ENCODE results near the gene AFDN. TPM values are rescaled to one million over a fixed set of nuclear protein-coding genes. Genes with fewer than 3 reads are reported as not detected.

AFDN gene
- polyA plus RNA-seq, 3 donors = 139 to 164 (median 157) TPM

DNA sequence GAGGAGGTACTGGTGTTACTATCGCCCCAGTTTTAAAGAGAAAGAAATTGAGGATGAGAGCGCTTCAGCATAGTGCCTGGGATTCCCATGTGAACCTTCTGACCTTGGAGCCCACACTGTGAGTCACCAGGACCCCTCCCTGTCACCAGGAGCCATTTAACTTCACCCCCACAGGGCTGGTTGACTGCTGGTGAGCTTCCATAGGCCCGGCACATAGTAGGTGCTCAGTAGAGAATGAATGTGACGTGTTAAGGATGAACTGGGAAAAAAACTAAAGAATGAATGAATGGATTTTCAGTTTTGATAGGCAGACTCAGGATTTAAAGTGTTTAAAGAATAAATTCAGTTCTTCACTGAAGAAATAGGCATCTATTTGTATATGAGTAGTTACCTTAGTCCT is 117.4 kb downstream of the AFDN start:
- DNase-seq (ENCODE audit: low read depth in 3 of 3, low spot score in 2 of 3) = no peak

DNA sequence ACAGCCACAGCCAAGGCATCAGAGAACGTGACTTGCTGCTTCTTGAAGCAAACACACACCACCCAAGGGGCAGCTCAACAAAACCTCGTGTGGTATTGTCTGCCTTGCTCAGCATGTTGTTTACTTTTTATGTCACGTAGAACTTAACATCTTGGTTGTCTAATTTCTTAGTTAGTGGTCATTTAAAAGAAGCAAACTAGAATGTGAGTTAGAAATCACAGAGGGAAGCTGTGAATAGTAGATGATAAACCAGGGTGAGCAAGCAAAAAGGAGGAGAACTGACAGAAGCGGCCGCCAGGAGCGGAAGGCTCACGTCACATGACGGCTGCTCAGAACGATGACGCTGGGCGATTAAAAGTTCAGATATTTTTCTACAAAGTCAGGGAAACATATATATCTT is 119.3 kb downstream of the AFDN start:
- DNase-seq (ENCODE audit: low read depth in 3 of 3, low spot score in 2 of 3) = no peak

DNA sequence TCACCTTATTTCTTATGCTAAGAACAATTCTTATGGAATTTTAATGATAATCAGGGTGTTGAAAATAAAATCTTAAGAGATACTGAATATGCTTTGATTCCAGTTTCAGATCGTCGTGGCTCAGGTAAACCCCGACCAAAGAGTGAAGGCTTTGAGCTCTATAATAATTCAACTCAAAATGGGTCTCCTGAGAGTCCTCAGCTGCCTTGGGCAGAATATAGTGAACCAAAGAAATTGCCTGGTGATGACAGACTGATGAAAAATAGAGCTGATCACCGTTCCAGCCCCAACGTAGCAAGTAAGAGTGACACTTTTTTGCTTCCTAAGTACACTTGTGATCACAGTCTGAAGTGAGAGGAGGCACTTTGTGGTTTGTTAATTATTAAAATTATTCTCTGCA is 119.9 kb downstream of the AFDN start:
- DNase-seq (ENCODE audit: low read depth in 3 of 3, low spot score in 2 of 3) = no peak

DNA sequence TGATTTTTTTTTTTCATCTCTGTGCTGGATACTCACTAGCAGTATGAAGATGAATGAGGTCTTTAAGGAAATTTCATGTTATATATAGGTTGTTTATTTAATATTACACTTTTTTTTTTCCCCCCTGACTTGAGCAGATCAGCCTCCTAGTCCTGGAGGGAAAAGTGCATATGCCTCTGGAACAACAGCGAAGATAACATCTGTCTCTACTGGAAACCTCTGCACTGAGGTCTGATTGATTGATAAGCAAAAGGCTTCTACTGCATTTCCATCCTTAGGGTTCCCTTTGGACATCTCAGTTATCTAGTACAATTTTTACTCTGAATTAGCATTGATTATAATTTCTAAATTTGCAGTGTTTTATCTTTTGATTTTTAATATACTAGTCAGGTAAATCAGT is 121.0 kb downstream of the AFDN start:
- DNase-seq (ENCODE audit: low read depth in 3 of 3, low spot score in 2 of 3) = no peak

DNA sequence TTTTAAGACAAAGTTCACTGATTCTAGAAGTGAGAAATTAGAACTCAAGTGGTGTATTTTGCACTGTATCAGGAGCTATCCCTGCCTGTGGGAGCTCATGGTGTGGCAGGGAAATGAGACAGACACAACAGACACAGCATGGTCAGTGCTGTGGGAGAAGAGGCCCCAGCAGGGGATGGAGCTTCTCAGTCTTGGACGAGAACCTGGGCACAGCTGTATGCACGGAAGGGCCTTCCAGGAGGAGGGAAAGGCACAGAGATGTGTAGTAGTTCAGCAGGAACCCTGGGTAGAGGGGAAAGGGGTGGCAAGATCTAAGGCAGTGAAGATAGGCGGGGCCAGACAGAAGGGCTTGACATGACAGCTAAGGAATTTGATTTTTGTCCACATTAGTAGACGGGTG is 122.0 kb downstream of the AFDN start:
- no peak for DNase-seq (ENCODE audit: low read depth in 3 of 3, low spot score in 2 of 3)

DNA sequence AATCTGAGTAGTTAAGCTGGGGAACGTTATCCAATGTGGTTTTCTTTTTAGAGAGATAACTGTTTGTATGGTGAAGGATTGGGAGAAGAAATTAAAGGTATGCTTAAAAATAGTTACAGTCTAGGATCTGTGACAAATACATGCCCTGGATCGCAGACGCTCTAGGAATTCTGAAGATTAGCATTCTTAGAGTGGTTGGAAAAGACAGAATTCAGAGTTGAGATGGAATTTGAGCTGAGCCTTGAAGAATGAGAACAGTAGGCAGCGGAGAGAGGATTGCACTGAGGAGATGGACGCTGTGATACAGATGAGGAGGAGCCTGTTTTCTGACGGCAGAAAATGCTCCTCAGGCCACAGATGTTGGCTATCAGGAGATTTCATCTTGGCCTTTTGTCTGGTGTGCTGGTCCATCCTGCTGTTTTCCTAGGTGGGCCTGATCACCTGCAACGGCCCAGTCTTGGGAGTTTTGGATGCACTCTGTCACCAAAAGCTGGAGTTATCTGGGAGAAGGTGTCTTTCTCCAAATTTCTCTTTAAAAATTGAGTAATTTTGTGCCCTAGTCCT is 122.5 kb downstream of the AFDN start:
- no peak for DNase-seq (ENCODE audit: low read depth in 3 of 3, low spot score in 2 of 3)

DNA sequence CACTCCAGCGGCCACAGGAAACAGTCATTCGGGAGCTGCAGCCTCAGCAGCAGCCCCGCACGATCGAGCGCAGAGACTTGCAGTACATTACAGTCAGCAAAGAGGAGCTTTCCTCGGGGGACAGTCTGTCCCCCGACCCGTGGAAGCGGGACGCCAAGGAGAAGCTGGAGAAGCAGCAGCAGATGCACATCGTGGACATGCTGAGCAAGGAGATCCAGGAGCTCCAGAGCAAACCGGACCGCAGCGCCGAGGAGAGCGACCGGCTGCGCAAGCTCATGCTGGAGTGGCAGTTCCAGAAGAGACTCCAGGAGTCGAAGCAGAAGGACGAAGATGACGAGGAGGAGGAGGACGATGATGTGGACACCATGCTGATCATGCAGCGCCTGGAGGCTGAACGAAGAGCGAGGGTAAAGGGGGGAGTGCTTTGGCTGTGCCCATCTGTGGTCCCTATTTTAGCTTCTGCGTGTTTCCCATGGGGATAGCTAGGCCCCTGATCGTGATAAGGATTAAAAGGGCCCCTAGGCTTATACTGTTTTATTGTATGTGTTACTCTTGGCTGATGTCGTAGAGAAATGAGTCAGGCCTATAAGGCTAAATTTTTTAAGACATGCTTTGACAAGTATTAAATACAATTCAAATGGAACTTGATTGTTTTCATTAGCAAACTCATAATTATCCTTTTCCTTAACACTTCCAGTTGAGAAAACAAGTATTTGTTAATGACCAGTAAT is 125.2 kb downstream of the AFDN start:
- no peak for DNase-seq (ENCODE audit: low read depth in 3 of 3, low spot score in 2 of 3)

DNA sequence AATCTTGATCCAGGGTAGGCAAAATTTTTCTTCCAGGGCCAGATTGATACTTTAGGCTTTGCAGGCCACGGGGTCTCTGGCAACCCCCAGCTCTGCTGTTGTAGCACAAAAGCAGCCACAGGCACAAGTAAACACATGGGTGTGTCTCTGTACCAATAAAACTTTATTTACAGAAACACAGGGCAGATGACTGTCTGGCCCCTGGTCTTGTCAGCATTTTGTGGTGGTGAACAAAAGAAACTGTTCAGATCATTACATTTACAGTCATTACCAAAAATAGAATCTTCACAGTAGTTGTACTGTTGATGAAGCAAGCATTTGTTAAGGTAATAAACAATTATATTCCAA is 125.8 kb downstream of the AFDN start:
- no peak for DNase-seq (ENCODE audit: low read depth in 3 of 3, low spot score in 2 of 3)

DNA sequence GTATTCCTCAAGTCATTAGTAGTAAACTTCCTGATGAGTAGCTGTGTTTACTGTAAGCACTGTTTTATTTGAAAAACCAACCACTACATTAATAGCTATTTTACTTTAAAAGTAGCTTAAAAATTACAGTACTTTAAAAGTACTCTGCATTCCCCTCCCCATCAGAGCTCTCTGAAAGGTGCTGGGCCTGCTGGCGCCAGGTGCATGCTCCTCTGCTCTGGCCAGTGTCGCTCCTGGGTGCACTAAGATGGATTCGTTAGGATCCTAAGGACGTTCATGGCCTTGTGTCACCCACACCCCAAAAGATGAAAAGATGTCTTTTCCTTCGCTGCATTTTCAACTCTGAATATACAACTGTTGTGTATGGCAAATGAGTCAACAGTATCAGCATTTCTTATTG is 126.8 kb downstream of the AFDN start:
- no peak for DNase-seq (ENCODE audit: low read depth in 3 of 3, low spot score in 2 of 3)

DNA sequence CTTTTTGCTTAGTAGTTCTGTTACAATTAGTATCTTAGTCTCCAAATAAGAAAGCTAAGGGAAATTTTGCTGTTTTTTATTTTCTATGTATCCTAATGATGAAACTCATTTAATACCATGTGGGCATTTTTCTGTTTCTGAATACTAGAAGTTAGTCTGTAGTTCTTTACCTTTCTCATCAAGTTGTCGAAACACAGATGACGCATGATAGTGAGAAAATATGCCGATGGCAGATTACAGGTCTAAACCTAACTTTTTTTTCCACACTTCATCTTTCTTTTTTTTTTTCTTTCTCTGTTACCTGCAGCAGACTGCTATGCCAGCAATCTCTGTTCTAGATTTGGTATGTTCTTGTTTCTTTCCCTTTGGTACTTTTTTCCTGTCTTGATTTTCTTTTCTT is 127.4 kb downstream of the AFDN start:
- DNase-seq (ENCODE audit: low read depth in 3 of 3, low spot score in 2 of 3) = no peak

DNA sequence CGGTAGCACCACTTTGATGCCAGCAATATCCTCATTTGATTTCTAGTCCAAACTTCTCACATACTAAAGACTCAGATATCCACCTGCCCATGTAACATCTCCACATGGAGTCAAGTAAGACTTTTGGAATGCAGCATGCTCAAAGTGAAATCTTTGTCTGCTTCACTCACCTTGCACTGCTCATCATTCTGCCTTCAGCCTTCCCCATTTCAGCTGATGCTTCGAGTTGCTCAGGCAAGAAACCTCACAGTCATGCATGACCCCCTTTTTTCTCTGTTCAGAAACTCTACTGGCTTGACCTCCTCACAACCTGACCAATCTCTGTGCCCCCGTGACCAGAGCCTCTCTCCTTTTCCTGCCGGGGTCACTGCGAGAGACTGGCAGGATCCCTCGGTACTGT is 129.8 kb downstream of the AFDN start:
- DNase-seq (ENCODE audit: low read depth in 3 of 3, low spot score in 2 of 3) = no peak

DNA sequence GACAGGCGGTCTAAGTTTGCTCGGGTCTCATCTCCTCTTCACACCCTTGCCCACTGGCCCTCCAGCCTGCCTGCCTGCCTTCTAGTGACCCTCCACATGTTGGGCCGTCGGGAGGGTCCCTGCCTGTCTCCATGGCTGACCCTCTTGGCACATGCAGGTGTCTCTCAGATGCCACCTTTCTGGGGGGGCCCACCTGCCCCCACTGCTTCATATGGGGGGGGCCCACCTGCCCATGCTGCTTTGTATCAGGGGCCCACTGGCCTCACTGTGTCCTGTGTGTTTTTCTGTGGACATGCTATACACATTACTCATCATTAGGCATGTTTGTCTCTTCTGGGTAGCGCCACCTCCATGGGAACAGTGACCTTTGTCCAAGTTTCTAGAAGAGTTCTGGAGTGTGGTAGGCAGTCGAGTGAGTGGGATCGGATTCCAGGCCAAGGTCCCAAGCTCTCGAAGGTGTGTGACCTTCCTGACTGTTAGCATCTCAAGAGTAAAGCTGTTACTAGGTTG is 130.3 kb downstream of the AFDN start:
- no peak for DNase-seq (ENCODE audit: low read depth in 3 of 3, low spot score in 2 of 3)

DNA sequence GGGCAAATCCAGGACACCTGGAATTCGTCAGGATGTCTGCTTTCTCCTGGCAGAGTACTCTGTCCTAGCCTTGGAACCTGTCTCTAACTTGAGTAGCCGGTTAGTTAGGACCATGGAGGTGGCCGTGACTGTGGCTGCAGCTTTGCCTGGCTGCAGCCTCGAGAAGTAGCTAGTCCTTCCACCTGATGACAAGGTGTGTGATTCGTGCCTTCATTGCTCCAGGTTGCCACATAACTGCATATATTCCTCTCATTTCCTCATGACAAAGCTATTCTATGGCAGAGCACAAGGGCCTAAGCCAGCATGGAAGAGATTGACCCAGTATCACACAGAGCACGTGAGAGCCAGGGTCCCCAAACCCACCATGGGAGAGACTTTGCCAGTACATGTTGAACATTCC is 130.9 kb downstream of the AFDN start:
- DNase-seq (ENCODE audit: low read depth in 3 of 3, low spot score in 2 of 3) = no peak

DNA sequence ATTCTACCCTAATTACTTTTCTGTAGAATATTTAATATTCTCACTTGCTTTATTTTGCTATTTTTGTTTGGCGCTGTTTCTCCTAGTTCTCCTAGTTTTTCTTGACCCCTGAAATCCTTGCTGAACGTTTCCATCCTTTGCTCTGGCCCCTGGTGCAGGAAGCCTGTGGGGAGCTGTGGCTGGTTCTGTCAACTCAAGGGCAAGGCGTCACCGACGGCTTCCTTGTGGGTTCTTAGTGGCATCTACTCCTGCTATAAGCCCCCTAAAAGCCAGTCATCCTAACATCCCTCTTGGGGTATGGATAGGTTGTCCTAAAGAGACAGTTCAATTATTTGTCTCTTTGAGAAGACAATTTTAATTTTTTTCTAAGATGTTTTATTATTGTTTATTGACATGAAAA is 133.9 kb downstream of the AFDN start:
- no peak for DNase-seq (ENCODE audit: low read depth in 3 of 3, low spot score in 2 of 3)

DNA sequence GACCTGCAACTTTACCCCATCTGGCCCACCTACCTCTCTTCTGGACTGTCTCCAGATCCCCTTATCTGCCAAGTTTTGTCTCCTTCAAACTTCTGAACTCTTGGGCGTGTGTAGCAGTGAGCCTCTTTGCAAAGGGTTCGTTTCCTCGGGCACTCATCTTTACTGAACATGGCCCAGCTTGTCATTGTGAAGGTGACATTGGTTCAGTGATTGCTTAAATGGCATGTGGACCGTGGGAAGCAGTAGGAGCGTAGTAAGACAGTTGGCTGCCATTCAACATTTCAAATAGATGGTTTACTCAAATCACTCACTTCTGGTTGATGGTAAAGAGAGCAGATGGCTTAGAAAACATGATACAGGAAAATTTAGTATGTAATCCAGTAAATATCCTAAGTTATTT is 136.0 kb downstream of the AFDN start:
- no peak for DNase-seq (ENCODE audit: low read depth in 3 of 3, low spot score in 2 of 3)

DNA sequence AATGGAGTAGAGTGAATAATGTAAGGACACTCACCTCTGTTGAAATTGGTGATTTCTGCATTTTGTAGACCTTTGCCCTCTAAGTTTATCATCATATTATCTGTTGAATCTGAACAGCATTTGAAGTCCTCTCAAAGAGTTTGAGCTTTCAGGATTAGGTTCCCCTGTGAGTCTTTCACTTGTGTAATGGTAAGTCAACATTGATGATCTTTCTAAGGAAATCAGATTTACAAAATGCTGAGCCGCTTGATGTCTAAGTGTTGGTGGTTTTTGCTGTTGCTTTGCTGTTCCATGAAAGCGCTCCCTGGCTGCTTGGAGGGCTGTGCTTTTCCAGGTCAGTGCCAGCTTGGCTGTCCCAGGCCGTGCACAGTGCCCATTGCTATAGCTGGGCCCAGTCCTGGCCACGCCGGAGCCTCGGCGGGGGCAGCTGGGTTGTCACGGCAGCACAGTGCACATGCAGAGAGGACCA is 136.9 kb downstream of the AFDN start:
- no peak for DNase-seq (ENCODE audit: low read depth in 3 of 3, low spot score in 2 of 3)

DNA sequence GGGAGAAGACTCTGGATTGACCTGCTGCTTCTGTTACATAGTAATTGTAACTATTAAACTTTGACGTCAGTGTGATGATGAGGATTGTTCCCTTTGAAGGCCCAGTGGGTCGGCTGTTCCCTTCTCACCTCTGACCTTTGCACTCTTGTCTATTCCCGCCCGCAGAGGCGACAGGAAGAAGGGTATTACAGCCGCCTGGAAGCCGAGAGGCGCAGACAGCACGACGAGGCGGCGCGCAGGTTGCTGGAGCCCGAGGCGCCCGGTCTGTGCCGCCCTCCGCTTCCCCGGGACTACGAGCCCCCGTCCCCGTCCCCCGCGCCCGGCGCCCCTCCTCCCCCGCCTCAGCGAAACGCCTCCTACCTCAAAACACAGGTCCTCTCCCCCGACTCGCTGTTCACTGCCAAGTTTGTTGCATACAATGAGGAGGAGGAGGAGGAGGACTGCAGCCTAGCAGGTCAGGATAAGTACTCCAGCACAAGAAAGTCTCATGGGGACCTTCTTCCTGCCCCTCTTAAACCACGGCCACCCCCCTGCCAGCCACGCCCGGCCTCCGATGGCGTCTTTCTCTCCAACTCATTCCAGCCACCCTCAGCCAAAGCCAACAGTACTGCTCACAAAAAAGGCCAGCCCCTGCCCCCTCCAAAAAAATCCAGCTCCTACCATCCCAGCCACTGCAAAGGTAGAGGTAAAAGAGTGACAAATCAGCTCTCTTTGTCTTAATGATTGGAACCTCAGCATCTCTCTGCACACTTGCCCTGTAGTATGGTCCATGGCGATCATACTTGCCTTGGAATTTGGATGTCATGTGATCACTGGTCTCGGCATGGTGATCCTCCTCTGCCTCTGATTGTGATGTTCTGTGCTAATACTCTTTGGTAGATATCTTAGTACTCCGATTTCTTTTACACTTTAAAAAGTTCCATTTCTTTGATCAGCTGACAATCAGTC is 139.2 kb downstream of the AFDN start:
- DNase-seq (ENCODE audit: low read depth in 3 of 3, low spot score in 2 of 3) = no peak

DNA sequence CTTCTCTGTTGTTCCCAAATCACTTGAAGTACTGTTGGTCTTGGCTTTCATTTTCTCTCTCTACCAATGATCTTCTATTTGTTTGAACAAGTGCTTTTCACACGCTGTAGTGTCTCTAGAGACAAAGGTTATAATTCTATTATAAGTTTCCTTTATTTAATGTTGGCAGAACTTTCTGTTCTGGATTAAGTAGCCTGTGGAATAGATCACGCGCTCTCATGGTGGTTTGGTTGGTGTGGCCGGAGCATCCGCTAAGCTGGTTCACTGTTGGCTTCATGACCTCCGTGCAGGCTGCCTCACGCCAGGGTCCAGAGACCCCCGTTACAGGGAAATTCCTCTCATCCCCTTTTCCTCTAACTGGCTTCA is 139.8 kb downstream of the AFDN start:
- no peak for DNase-seq (ENCODE audit: low read depth in 3 of 3, low spot score in 2 of 3)

DNA sequence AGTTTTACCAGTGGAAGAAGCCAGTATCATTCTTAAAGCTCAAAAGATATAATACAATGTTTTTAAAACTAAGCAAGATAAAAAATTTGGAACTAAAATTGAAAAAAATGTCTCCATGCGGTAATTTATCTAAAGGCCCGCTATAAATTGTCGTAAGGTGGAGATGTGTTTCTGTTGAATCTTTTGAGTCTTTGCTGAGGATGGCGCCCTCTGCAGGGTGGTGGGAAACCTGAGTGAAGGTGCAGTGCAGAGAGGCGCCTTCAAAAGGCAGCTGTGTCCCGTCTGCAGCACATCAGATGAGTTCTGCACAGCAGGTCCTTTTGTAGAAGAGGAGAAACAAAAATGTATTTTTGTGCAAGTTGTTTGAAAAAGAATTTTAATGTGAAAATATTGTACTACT is 141.4 kb downstream of the AFDN start:
- no peak for DNase-seq (ENCODE audit: low read depth in 3 of 3, low spot score in 2 of 3)

DNA sequence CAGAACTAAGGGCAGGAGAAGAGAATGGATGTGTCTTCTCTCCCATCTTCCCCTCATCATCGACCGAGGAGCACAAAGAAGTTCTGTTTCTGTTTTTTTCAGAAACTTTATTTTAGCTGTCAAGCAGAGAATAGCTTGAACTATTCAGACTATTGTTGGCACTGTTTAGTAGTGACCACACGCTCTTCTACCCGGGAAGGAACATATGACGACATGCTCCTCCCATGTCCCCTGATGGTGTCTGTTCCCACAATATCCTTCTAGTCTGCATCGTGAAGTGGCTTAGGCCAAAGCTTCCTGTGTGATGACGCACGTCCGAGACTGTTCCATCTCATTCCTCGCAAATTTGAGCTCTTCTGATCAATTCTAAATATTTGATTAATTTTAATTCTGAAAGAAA is 143.5 kb downstream of the AFDN start:
- DNase-seq (ENCODE audit: low read depth in 3 of 3, low spot score in 2 of 3) = no peak

DNA sequence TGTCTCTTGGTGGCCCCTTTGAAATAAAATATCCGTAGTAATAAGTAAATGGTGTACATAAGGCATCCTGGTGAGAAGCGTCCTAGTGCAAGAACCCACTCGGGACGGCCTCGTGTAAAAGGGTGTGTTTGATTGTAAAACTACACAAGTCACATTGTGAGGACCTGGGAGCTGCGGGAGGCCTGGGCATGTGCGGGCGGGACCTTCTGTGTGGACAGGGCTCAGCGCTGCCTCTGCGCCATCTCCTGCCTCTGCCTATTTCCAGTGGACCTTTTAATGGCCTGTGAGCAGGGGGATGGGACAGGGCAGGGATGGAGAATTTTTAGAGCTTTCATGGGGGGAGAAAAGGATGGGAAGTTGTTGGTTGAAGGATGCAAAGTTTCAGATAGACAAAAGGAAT is 145.5 kb downstream of the AFDN start:
- no peak for DNase-seq (ENCODE audit: low read depth in 3 of 3, low spot score in 2 of 3)

Data from right renal cortex interstitium (tissue), 3 donors.